HepG2 (cell line): Measurements from ENCODE around the gene TPSD1. TPM values are rescaled to one million over a fixed set of nuclear protein-coding genes. Genes with fewer than 3 reads are reported as not detected.

ENCODE experiments used
- ATAC-seq: fragments of 200-7000 bp; cut with Tn5 transposase; 3 replicates; pipeline ENCODE4 v1.9.1; 2020; ENCODE audit warnings: mild to moderate bottlenecking, moderate library complexity
- BruUV-seq: library from RNA; stranded (reverse); fragments of 400-500 nt; replicated peaks from 2 replicates; lab custom pipeline; 2021; lab: Mats Ljungman, UMichigan
- CTCF ChIA-PET: fragments of 300-600 bp; formaldehyde crosslinking; extraction: SDS; loops from one replicate; lab custom pipeline; 2021; ENCODE audit warnings: low total read pairs, inconsistent platforms, low intra/inter-chr PET ratio; lab: Yijun Ruan, JAX
- POLR2A ChIA-PET: fragments of 350-600 bp; sonication (Branson Sonifier 250); formaldehyde crosslinking; loops from one replicate; lab custom pipeline; 2020; ENCODE audit warnings: antibody characterized with exemption, inconsistent platforms; lab: Yijun Ruan, JAX
- DNase-seq: peaks from one replicate; pipeline ENCODE4 v3.0.0-alpha.2; 2015; ENCODE audit warnings: low spot score
- FAIRE-seq: peaks from 3 replicates; lab custom pipeline; 2011; peaks lifted over from hg19 to GRCh38; lab: Jason Lieb, UNC
- H2AFZ ChIP-seq: one replicate; pipeline ENCODE4 v1.6.1; 2011; ENCODE audit warnings: low read length, inconsistent platforms
- H3K27ac ChIP-seq: fragments of 300-600 bp; 3 replicates; pipeline ENCODE4 v1.8.0; 2011; ENCODE audit warnings: mixed run types, mild to moderate bottlenecking, mixed read lengths, low read length, inconsistent platforms; ENCODE audit not compliant: insufficient read depth; ENCODE audit errors: extremely low read length
- H3K27me3 ChIP-seq, 2 experiments: fragments of 200-600 bp in 1 of 2; 2 replicates in 1 of 2; 3 replicates in 1 of 2; pipeline versions ENCODE4 v1.6.0 to v1.8.0; 2011; ENCODE audit warnings: low read length in 2 of 2, mild to moderate bottlenecking in 2 of 2, moderate library complexity in 2 of 2, inconsistent platforms in 1 of 2; ENCODE audit not compliant: insufficient read depth in 2 of 2, control insufficient read depth in 1 of 2
- H3K36me3 ChIP-seq, 2 experiments: fragments of 200-600 bp in 1 of 2; replicated peaks in 1 of 2; 2 replicates in 1 of 2; 3 replicates in 1 of 2; pipeline versions ENCODE4 v1.5.1 to v1.8.0; 2011; ENCODE audit warnings: low read length in 2 of 2, inconsistent platforms in 1 of 2; ENCODE audit not compliant: insufficient read depth in 2 of 2, control insufficient read depth in 1 of 2
- H3K4me1 ChIP-seq: 2 replicates; pipeline ENCODE4 v1.5.1; 2012; ENCODE audit warnings: low read length, inconsistent platforms; ENCODE audit not compliant: insufficient read depth
- H3K4me2 ChIP-seq: 2 replicates; pipeline ENCODE4 v1.6.0; 2011; ENCODE audit warnings: low read depth, low read length, inconsistent platforms
- H3K4me3 ChIP-seq, 3 experiments: fragments of 200-600 bp in 1 of 3; sonication (generic), shearing (Covaris generic) in 1 of 3; replicated peaks in 1 of 3; 2 replicates each; pipeline ENCODE4 v1.5.1; 2011 to 2016; ENCODE audit warnings: low read length in 3 of 3, inconsistent platforms in 2 of 3, low read depth in 2 of 3, mild to moderate bottlenecking in 2 of 3, control low read depth in 1 of 3, mixed read lengths in 1 of 3; ENCODE audit not compliant: insufficient read depth in 1 of 3
- H3K79me2 ChIP-seq: one replicate; pipeline ENCODE4 v1.6.1; 2011; ENCODE audit warnings: low read length, inconsistent platforms; ENCODE audit not compliant: insufficient read depth
- H3K9ac ChIP-seq: 2 replicates; pipeline ENCODE4 v1.6.0; 2011; ENCODE audit warnings: mild to moderate bottlenecking, low read depth, low read length, inconsistent platforms; ENCODE audit not compliant: insufficient read depth
- H3K9me3 ChIP-seq: 2 replicates; pipeline ENCODE4 v1.5.1; 2012; ENCODE audit warnings: mild to moderate bottlenecking, low read length
- H4K20me1 ChIP-seq: 2 replicates; pipeline ENCODE4 v1.6.0; 2011; ENCODE audit warnings: inconsistent platforms, mild to moderate bottlenecking, low read length, moderate library complexity; ENCODE audit not compliant: insufficient read depth
- ATF4 ChIP-seq, 2 experiments: fragments of 450-650 bp in 1 of 2; sonication (generic) in 1 of 2; formaldehyde crosslinking; IDR thresholded peaks; 2 replicates each; pipeline versions ENCODE4 v1.5.0 to v1.8.0; 2020 to 2022; ENCODE audit warnings: mild to moderate bottlenecking in 1 of 2, missing genetic modification reagents in 1 of 2
- CEBPB ChIP-seq: IDR thresholded peaks from 2 replicates; pipeline ENCODE4 v1.6.1; 2011; ENCODE audit warnings: low read depth, low read length, improper control_type of control experiment, borderline replicate concordance
- CEBPG ChIP-seq: IDR thresholded peaks from 2 replicates; pipeline ENCODE4 v1.6.1; 2016
- GABPB1 ChIP-seq: IDR thresholded peaks from 2 replicates; pipeline ENCODE4 v1.6.1; 2016; ENCODE audit warnings: mild to moderate bottlenecking, missing genetic modification reagents, moderate library complexity, missing compliant biosample characterization
- RBM39 ChIP-seq: fragments of 200-400 bp; formaldehyde crosslinking; IDR thresholded peaks from one replicate; pipeline ENCODE4 v1.6.1; 2018; ENCODE audit warnings: antibody characterized with exemption, mild to moderate bottlenecking, low read depth, low read length; ENCODE audit not compliant: poor library complexity, severe bottlenecking
- ZFX ChIP-seq: sonication (generic); formaldehyde crosslinking; IDR thresholded peaks from 2 replicates; pipeline ENCODE4 v1.4.0; 2020; ENCODE audit warnings: mild to moderate bottlenecking, low read depth, missing genetic modification reagents, moderate library complexity
- WGBS: methylation state at CpG from one replicate; pipeline ENCODE4 v1.1.6; 2017; ENCODE audit warnings: low lambda C conversion rate; 5-methylcytosine and 5-hydroxymethylcytosine counted together
- in situ Hi-C: cut with HindIII; loops from 2 replicates; pipeline ENCODE4 v1.10.0; 2017; ENCODE audit warnings: low pct_unique_long_range_greater_than_20kb; ENCODE audit not compliant: extremely low pct_ligation_motif_present
- intact Hi-C: fragments of 100-400 bp; cut with micrococcal nuclease; formaldehyde crosslinking; loops from one replicate; pipeline ENCODE4 v1.10.0; 2022; ENCODE audit not compliant: unreplicated experiment
- polyA plus RNA-seq, 8 experiments: library from polyadenylated mRNA; depleted of rRNA in 3 of 8; stranded (reverse) in 7 of 8; unstranded in 1 of 8; fragments of >200 nt; fragmentation: Illumina TruSeq in 4 of 8; extraction: Trizol in 4 of 8; gene quantifications; 2 replicates each; pipeline versions ENCODE4 v1.2.1 to v1.2.3, GENCODE V29; 2011 to 2016; ENCODE audit warnings: low read depth in 4 of 8, missing spikeins in 1 of 8, mixed read lengths in 1 of 8; ENCODE audit not compliant: insufficient read depth in 1 of 8
- total RNA-seq, 5 experiments: library from RNA; depleted of rRNA; stranded (reverse); fragments of >200 nt; fragmentation: Illumina TruSeq; extraction: Trizol; gene quantifications; 2 replicates each; pipeline ENCODE4 v1.2.3, GENCODE V29; 2016; ENCODE audit warnings: low read depth in 1 of 5
- TF ChIP-seq, protein P1 (sequence below): sonication (generic); formaldehyde crosslinking; IDR thresholded peaks from 2 replicates; pipeline ENCODE4 v1.4.0; 2020; ENCODE audit warnings: missing genetic modification reagents

Gene TPSD1
- total and polyA plus RNA-seq, 2 of the 13 experiments (the other 11 are each of a cell fraction or from before 2014, with no cell fraction given) = not detected

DNA sequence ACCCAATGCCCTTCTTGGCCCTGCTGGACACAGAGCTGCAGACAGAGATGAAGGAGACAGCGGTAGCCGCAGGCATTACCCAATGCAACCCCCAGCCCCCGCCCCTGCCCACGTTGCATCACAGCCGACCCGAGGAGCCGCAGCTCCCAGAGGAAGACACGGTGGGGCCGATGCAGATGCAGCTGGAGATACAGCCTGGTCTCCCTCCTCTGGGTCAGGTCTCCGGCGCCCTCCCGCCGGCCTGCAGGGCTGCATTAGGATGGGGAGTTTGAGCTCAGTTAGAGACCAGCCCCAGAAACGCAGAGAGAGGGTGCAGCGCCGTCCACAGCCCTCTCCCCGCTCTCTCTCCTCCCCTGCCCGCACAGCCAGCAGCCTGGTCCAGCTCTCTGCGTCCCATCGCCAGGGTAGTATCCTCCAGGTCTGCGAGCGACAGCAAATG lies 34.2 kb downstream of the TPSD1 start:
- no peak overlapping the region for H3K9ac ChIP-seq
- BruUV-seq = no TSS peak
- 29% methylated on average over 11 of the region's 22 CpGs for WGBS
- no peaks in the 10 kb centered on the region for H4K20me1 ChIP-seq
- peaks cover 42% of the 10 kb centered on the region for H3K4me1 ChIP-seq
- H3K79me2 ChIP-seq = no peaks in the 10 kb centered on the region
- TF ChIP-seq GABPB1 (CRISPR knock-in tag) = no peak
- peak; percentile 69 for TF ChIP-seq CEBPB
- TF ChIP-seq RBM39 = peak; percentile 42
- TF ChIP-seq ZFX (CRISPR knock-in tag) = no peak
- peak; percentile 49 for TF ChIP-seq CEBPG (CRISPR knock-in tag)
- TF ChIP-seq, protein P1, sequence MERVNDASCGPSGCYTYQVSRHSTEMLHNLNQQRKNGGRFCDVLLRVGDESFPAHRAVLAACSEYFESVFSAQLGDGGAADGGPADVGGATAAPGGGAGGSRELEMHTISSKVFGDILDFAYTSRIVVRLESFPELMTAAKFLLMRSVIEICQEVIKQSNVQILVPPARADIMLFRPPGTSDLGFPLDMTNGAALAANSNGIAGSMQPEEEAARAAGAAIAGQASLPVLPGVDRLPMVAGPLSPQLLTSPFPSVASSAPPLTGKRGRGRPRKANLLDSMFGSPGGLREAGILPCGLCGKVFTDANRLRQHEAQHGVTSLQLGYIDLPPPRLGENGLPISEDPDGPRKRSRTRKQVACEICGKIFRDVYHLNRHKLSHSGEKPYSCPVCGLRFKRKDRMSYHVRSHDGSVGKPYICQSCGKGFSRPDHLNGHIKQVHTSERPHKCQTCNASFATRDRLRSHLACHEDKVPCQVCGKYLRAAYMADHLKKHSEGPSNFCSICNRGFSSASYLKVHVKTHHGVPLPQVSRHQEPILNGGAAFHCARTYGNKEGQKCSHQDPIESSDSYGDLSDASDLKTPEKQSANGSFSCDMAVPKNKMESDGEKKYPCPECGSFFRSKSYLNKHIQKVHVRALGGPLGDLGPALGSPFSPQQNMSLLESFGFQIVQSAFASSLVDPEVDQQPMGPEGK (CRISPR knock-in tag) = peak; percentile 56; the same call in 1 of the 2 replicates
- 0 out of 4 replicates have a peak, but pooled peaks of 1 of the 2 experiments have one; percentile 19 for TF ChIP-seq ATF4 (CRISPR knock-in tag; IDR thresholded peaks at IDR 0.05)
- in situ Hi-C loops (no loop called here), intact Hi-C loops (no loop called here)
- no peak for DNase-seq
- peak; percentile 36 for ATAC-seq
- H3K4me2 ChIP-seq = peak overlapping the region; percentile 57
- ChIA-PET CTCF (no interaction called here), POLR2A (interaction anchor here (0.7 kb wide), 1 partner anchor 131 kb away, joined by 3 read pairs; no protein-coding TSS in a partner anchor)
- H3K4me3 ChIP-seq = peak overlapping the region in 1 of 3 experiments; percentile 52; a peak in 1 of 6 replicates
- H3K27ac ChIP-seq = no peak overlapping the region
- H3K9me3 ChIP-seq = no peaks in the 10 kb centered on the region
- peaks cover 18 to 47% of the 10 kb centered on the region in 2 experiments; a peak in 4 of 5 replicates for H3K27me3 ChIP-seq
- no peak overlapping the region for H2AFZ ChIP-seq
- no peak for FAIRE-seq
- no peaks in the 10 kb centered on the region for H3K36me3 ChIP-seq
